Spleen (tissue), 11 donors: ENCODE measurements around the gene KIAA0753. TPM values are rescaled to one million over a fixed set of nuclear protein-coding genes. Genes with fewer than 3 reads are reported as not detected.

Experiments used
- DNase-seq: peaks from one replicate; pipeline ENCODE4 v3.0.0-alpha.2; 2020
- H3K27ac ChIP-seq, 8 donors: fragments of 200-600 bp; sonication (generic) in 7 of 8; 1 replicate in 4 of 8; 2 replicates in 4 of 8; pipeline versions ENCODE4 v1.5.0 to v1.8.0; 2016 to 2021; ENCODE audit warnings: inconsistent platforms in 4 of 8, mild to moderate bottlenecking in 4 of 8, moderate library complexity in 1 of 8
- H3K27me3 ChIP-seq, 7 donors: fragments of 200-600 bp; sonication (generic) in 6 of 7; replicated peaks in 1 of 7; 1 replicate in 4 of 7; 2 replicates in 3 of 7; pipeline versions ENCODE4 v1.5.0 to v1.8.0; 2016 to 2021; ENCODE audit warnings: inconsistent platforms in 3 of 7, mild to moderate bottlenecking in 1 of 7
- H3K36me3 ChIP-seq, 6 donors: fragments of 200-600 bp; sonication (generic) in 5 of 6; 1 replicate in 4 of 6; 2 replicates in 2 of 6; pipeline versions ENCODE4 v1.5.0 to v1.8.0; 2016 to 2021; ENCODE audit warnings: inconsistent platforms in 2 of 6
- H3K4me1 ChIP-seq, 6 donors: fragments of 200-600 bp; sonication (generic) in 5 of 6; 1 replicate in 3 of 6; 2 replicates in 3 of 6; pipeline versions ENCODE4 v1.5.0 to v1.8.0; 2016 to 2021; ENCODE audit warnings: inconsistent platforms in 3 of 6
- H3K4me3 ChIP-seq, 8 donors: fragments of 200-600 bp; sonication (generic) in 7 of 8; 1 replicate in 4 of 8; 2 replicates in 4 of 8; pipeline versions ENCODE4 v1.5.0 to v1.8.0; 2016 to 2021; ENCODE audit warnings: inconsistent platforms in 4 of 8, mild to moderate bottlenecking in 4 of 8, moderate library complexity in 2 of 8
- H3K9me3 ChIP-seq, 8 donors: fragments of 200-600 bp; sonication (generic) in 7 of 8; 1 replicate in 4 of 8; 2 replicates in 4 of 8; pipeline versions ENCODE4 v1.5.0 to v1.8.0; 2016 to 2021; ENCODE audit warnings: inconsistent platforms in 4 of 8
- CTCF ChIP-seq, 11 experiments: fragments of 200-600 bp in 7 of 11; fragments of 450-650 bp in 4 of 11; sonication (generic) in 4 of 11; IDR thresholded peaks in 8 of 11; conservative IDR thresholded peaks in 3 of 11; 1 replicate in 7 of 11; 2 replicates in 4 of 11; pipeline versions ENCODE4 v1.4.0 to v1.8.0; 2016 to 2021; ENCODE audit warnings: antibody characterized with exemption in 11 of 11, inconsistent platforms in 4 of 11, mild to moderate bottlenecking in 1 of 11
- POLR2A ChIP-seq, 3 donors: fragments of 450-650 bp; IDR thresholded peaks; one replicate each; pipeline ENCODE4 v1.5.1; 2017; ENCODE audit warnings: antibody characterized with exemption in 3 of 3, mild to moderate bottlenecking in 1 of 3
- POLR2AphosphoS5 ChIP-seq, 3 donors: sonication (generic); formaldehyde crosslinking; IDR thresholded peaks; one replicate each; pipeline ENCODE4 v1.5.1; 2017; ENCODE audit warnings: antibody characterized with exemption in 3 of 3
- WGBS, 5 donors: extraction: QIAGEN DNeasy Blood & Tissue Kit in 3 of 5; methylation state at CpG; one replicate each; pipeline versions ENCODE4 v1.1.5 to v1.1.7; 2013 to 2018; 5-methylcytosine and 5-hydroxymethylcytosine counted together
- intact Hi-C: fragments of 100-400 bp; cut with DNase I; formaldehyde crosslinking; loops from one replicate; pipeline ENCODE4 v1.15.0; 2023; ENCODE audit warnings: low total_unique reads
- polyA plus RNA-seq, 3 donors: library from polyadenylated mRNA; stranded (reverse); fragments of 200-250 nt; gene quantifications; one replicate each; pipeline ENCODE4 v1.2.1, GENCODE V29; 2013
- total RNA-seq, 7 donors: library from RNA; depleted of rRNA in 3 of 7; stranded (reverse); fragments of >200 nt in 3 of 7; fragmentation: NEBNext Ultra II Directional in 4 of 7; extraction: Animal tissue kit (Norgen Biotek cat#: 25700) in 4 of 7; gene quantifications; one replicate each; pipeline versions ENCODE4 v1.1.0 to v1.2.1, GENCODE V29; 2016 to 2021
- donor health status: healthy with polysubstance abuse.
- donor health status: DM: no; HTN: no; CAD: no; lungs with moderate emphysema.
- donor health status: DM: no; HTN: no; CAD: no.
- donor health status: Bipolar disorder and iron deficiency.
- donor health status: healthy.
- donor health status: DM: no; HTN: no; CAD: no.
- donor health status: DM: yes; HTN: yes; CAD: no.

The KIAA0753 gene
- total and polyA plus RNA-seq, 10 donors: 4.2 to 21.8 (median 17.6) TPM

- 54 to 78% (median 69%) methylated on average over 2 to 3 of the region's 3 CpGs for WGBS, 5 donors
- Histone ChIP-seq H3K27me3 (no peaks in the 10 kb centered on the region), H3K9me3 (peaks cover 0 to 12% (median 10%) of the 10 kb centered on the region in 8 donors), H3K36me3 (peaks cover 0 to 86% (median 10%) of the 10 kb centered on the region in 6 donors), H3K4me1 (peaks cover 0 to 42% (median 8%) of the 10 kb centered on the region in 6 donors), H3K27ac (peak overlapping the region in 6 of 8 donors; percentile 26 to 59 (median 54)), H3K4me3 (no peak overlapping the region)
- intact Hi-C loops: no loop called here
- TF ChIP-seq POLR2AphosphoS5 (IDR thresholded peaks at IDR 0.05) (peak; percentile 80 to 83 (median 81)), CTCF (IDR thresholded peaks at IDR 0.05 in 8 of 11, conservative IDR thresholded peaks at IDR 0.05 in 3 of 11) (no peak)
- DNase-seq: peak; percentile 87
Measured at GRCh38 chr17:6534846-6535514, 105.5 kb downstream of the KIAA0753 start.

- H3K36me3 ChIP-seq: peaks cover 0 to 89% (median 7%) of the 10 kb centered on the region in 6 donors
- intact Hi-C loops: no loop called here
- H3K27ac ChIP-seq: no peak overlapping the region
- 61 to 83% (median 67%) methylated on average over 5 of the region's 5 CpGs for WGBS, 5 donors
- H3K27me3 ChIP-seq: no peaks in the 10 kb centered on the region
- no peak overlapping the region for H3K4me3 ChIP-seq
- DNase-seq: no peak
- peaks cover 0 to 64% (median 8%) of the 10 kb centered on the region in 6 donors for H3K4me1 ChIP-seq
- TF ChIP-seq POLR2AphosphoS5 (IDR thresholded peaks at IDR 0.05) (no peak), CTCF (IDR thresholded peaks at IDR 0.05 in 8 of 11, conservative IDR thresholded peaks at IDR 0.05 in 3 of 11) (no peak), POLR2A (IDR thresholded peaks at IDR 0.05) (no peak)
- no peaks in the 10 kb centered on the region for H3K9me3 ChIP-seq
Measured at GRCh38 chr17:6532441-6532885, 108.0 kb downstream of the KIAA0753 start.

GRCh38 chr17:6531575-6531974, 108.9 kb downstream of the KIAA0753 start:
- no peak for TF ChIP-seq POLR2A (IDR thresholded peaks at IDR 0.05)
- no peak for TF ChIP-seq POLR2AphosphoS5 (IDR thresholded peaks at IDR 0.05)
- TF ChIP-seq CTCF (IDR thresholded peaks at IDR 0.05 in 8 of 11, conservative IDR thresholded peaks at IDR 0.05 in 3 of 11): no peak

GRCh38 chr17:6530324-6530920, 110.1 kb downstream of the KIAA0753 start:
- intact Hi-C loops: no loop called here
- TF ChIP-seq CTCF (IDR thresholded peaks at IDR 0.05 in 8 of 11, conservative IDR thresholded peaks at IDR 0.05 in 3 of 11) (no peak), POLR2AphosphoS5 (IDR thresholded peaks at IDR 0.05) (no peak)
- no peak for DNase-seq
- Histone ChIP-seq H3K4me3 (no peak overlapping the region), H3K4me1 (peaks cover 0 to 46% (median 2%) of the 10 kb centered on the region in 6 donors), H3K27ac (peak overlapping the region in 2 of 8 donors; percentile 12 to 21), H3K27me3 (no peaks in the 10 kb centered on the region), H3K9me3 (no peaks in the 10 kb centered on the region), H3K36me3 (peaks cover 0 to 85% (median 0%) of the 10 kb centered on the region in 6 donors)
- 70 to 88% (median 82%) methylated on average over 5 of the region's 5 CpGs for whole genome bisulfite sequencing, 5 donors

More at GRCh38 chr17:6531575-6531974, 108.9 kb downstream of the KIAA0753 start:
- DNase-seq: no peak
- Histone ChIP-seq H3K9me3 (no peaks in the 10 kb centered on the region), H3K27me3 (no peaks in the 10 kb centered on the region), H3K4me3 (no peak overlapping the region), H3K27ac (peak overlapping the region in 3 of 8 donors; percentile 2 to 56 (median 28)), H3K4me1 (peaks cover 0 to 58% (median 8%) of the 10 kb centered on the region in 6 donors), H3K36me3 (peaks cover 0 to 84% (median 2%) of the 10 kb centered on the region in 6 donors)
- WGBS, 5 donors: 76 to 88% (median 86%) methylated on average over 6 to 7 of the region's 7 CpGs
- intact Hi-C loops: no loop called here
